ENCODE results near the gene NCEH1.
"Not testable (repeated sequence)": the region's sequence is repeated elsewhere in the genome, so short reads cannot be mapped to it uniquely, and the experiment has no call there.

DNA sequence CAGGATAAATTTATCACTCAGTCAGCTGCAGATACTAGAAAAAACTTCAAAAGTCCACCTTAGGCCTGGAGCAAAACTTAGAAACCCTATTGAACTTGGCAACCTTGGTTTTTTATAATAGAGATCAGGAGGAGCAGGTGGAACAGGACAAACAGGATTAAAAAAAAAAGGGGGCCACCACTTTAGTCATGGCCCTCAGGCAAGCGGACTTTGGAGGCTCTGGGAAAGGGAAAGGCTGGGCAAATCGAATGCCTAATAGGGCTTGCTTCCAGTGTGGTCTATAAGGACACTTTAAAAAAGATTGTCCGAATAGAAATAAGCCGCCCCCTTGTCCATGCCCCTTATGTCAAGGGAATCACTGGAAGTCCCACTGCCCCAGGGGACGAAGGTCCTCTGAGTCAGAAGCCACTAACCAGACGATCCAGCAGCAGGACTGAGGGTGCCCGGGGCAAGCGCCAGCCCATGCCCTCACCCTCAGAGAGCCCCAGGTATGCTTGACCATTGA is 11.7 kb upstream of the NCEH1 start:
- TF ChIP-seq, protein P1, sequence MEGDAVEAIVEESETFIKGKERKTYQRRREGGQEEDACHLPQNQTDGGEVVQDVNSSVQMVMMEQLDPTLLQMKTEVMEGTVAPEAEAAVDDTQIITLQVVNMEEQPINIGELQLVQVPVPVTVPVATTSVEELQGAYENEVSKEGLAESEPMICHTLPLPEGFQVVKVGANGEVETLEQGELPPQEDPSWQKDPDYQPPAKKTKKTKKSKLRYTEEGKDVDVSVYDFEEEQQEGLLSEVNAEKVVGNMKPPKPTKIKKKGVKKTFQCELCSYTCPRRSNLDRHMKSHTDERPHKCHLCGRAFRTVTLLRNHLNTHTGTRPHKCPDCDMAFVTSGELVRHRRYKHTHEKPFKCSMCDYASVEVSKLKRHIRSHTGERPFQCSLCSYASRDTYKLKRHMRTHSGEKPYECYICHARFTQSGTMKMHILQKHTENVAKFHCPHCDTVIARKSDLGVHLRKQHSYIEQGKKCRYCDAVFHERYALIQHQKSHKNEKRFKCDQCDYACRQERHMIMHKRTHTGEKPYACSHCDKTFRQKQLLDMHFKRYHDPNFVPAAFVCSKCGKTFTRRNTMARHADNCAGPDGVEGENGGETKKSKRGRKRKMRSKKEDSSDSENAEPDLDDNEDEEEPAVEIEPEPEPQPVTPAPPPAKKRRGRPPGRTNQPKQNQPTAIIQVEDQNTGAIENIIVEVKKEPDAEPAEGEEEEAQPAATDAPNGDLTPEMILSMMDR (IDR thresholded peaks at IDR 0.05; ENCODE audit: borderline replicate concordance, extremely low read depth, low read length, poor library complexity, severe bottlenecking): not testable (repeated sequence)
- TF ChIP-seq EZH2 (IDR thresholded peaks at IDR 0.05; ENCODE audit: borderline replicate concordance, low read depth, low read length, severe bottlenecking): not testable (repeated sequence)

All from DND-41 (cell line).